H1 (cell line): Measurements from ENCODE around the gene ACTN4.

Experiments used
- CTBP2 ChIP-seq: IDR thresholded peaks from 2 replicates; pipeline ENCODE4 v1.7.0; 2011; ENCODE audit warnings: borderline replicate concordance, mild to moderate bottlenecking, moderate library complexity, mixed read lengths, low read length; ENCODE audit not compliant: insufficient read depth, insufficient read length
- JUND ChIP-seq: IDR thresholded peaks from 2 replicates; pipeline ENCODE4 v1.6.1; 2011; ENCODE audit warnings: mild to moderate bottlenecking, improper control_type of control experiment, low read length

DNA sequence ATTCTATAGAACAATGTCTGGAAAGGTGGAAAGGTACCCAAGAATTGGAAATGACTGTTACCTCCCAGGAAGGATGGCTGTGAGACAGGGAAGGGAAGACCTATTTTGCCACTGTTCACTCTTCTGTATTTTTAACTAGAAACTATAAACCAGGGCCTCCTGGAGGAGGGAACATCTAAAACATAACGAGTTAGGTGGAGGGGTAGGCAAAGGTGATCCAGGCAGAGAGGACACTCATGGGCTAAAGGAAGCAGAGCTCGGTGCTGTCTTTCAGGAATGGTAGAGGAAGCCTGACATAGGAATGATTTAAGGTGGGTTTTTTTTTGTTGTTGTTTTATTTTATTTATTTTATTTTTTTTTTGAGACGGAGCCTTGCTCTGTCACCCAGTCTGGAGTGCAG, 22.6 kb upstream of the ACTN4 start:
- no peak for TF ChIP-seq JUND
- TF ChIP-seq CTBP2, result no peak
